K562 (cell line): Measurements from ENCODE around the gene CEBPA. TPM values are rescaled to one million over a fixed set of nuclear protein-coding genes. Genes with fewer than 3 reads are reported as not detected.

Experiments
- ATAC-seq: fragments of 200-7000 bp; cut with Tn5 transposase; 3 replicates; pipeline ENCODE4 v1.9.1; 2020; ENCODE audit warnings: moderate library complexity
- BruUV-seq: library from RNA; stranded (reverse); fragments of 400-500 nt; replicated peaks from 2 replicates; lab custom pipeline; 2021; lab: Mats Ljungman, UMichigan
- CTCF ChIA-PET: fragments of 300-600 bp; formaldehyde crosslinking; extraction: SDS; loops from one replicate; lab custom pipeline; 2021; ENCODE audit warnings: low intra/inter-chr PET ratio; lab: Yijun Ruan, JAX
- POLR2A ChIA-PET: fragments of 300-600, 350-650 bp; sonication (Branson Sonifier 250); formaldehyde crosslinking; extraction: SDS; loops from one replicate; lab custom pipeline; 2021; ENCODE audit warnings: antibody characterized with exemption, inconsistent platforms; lab: Yijun Ruan, JAX
- DNase-seq, 4 experiments: peaks; one replicate each; pipeline versions ENCODE4 v3.0.0 to v3.0.0-alpha.2; 2011 to 2018; ENCODE audit warnings: low spot score in 3 of 4, mixed read lengths in 3 of 4; ENCODE audit errors: extremely low read depth in 1 of 4
- FAIRE-seq: peaks from 2 replicates; lab custom pipeline; 2011; peaks lifted over from hg19 to GRCh38; lab: Jason Lieb, UNC
- H2AFZ ChIP-seq: 2 replicates; pipeline ENCODE4 v1.6.0; 2011; ENCODE audit warnings: low read depth, low read length, control low read depth, inconsistent platforms
- H3K27ac ChIP-seq: fragments of 200-600 bp; 3 replicates; pipeline ENCODE4 v1.8.0; 2011; ENCODE audit warnings: low read depth, mild to moderate bottlenecking, control low read depth, inconsistent platforms, low read length, moderate library complexity, mixed read lengths; ENCODE audit errors: extremely low read depth
- H3K27me3 ChIP-seq, 2 experiments: fragments of 300-600 bp in 1 of 2; 2 replicates in 1 of 2; 3 replicates in 1 of 2; pipeline versions ENCODE4 v1.6.0 to v1.8.0; 2011; ENCODE audit warnings: inconsistent platforms in 2 of 2, low read length in 2 of 2, mild to moderate bottlenecking in 1 of 2, mixed read lengths in 1 of 2, moderate library complexity in 1 of 2; ENCODE audit not compliant: control insufficient read depth in 2 of 2, insufficient read depth in 2 of 2
- H3K36me3 ChIP-seq: fragments of 300-600 bp; 3 replicates; pipeline ENCODE4 v1.8.0; 2011; ENCODE audit warnings: mild to moderate bottlenecking, low read length, inconsistent platforms; ENCODE audit not compliant: control insufficient read depth, insufficient read depth
- H3K4me1 ChIP-seq, 2 experiments: fragments of 200-600 bp in 1 of 2; replicated peaks in 1 of 2; 2 replicates in 1 of 2; 3 replicates in 1 of 2; pipeline versions ENCODE4 v1.5.1 to v1.8.0; 2011; ENCODE audit warnings: inconsistent platforms in 2 of 2, low read length in 2 of 2, mild to moderate bottlenecking in 1 of 2, mixed read lengths in 1 of 2, moderate library complexity in 1 of 2; ENCODE audit not compliant: control insufficient read depth in 2 of 2, insufficient read depth in 2 of 2
- H3K4me2 ChIP-seq: 2 replicates; pipeline ENCODE4 v1.6.1; 2011; ENCODE audit warnings: low read length, control low read depth, inconsistent platforms, mixed read lengths; ENCODE audit not compliant: insufficient read depth
- H3K4me3 ChIP-seq: fragments of 200-600 bp; sonication (generic), shearing (Covaris generic); 2 replicates; pipeline ENCODE4 v1.5.1; 2016; ENCODE audit warnings: control low read depth, inconsistent platforms
- H3K79me2 ChIP-seq: fragments of 200-600 bp; 3 replicates; pipeline ENCODE4 v1.8.0; 2011; ENCODE audit warnings: low read length, inconsistent platforms; ENCODE audit not compliant: control insufficient read depth, insufficient read depth
- H3K9ac ChIP-seq, 2 experiments: 2 replicates each; pipeline versions ENCODE4 v1.6.0 to v1.6.1; 2011; ENCODE audit warnings: low read depth in 2 of 2, low read length in 2 of 2, control low read depth in 1 of 2, inconsistent platforms in 1 of 2, mild to moderate bottlenecking in 1 of 2, mixed read lengths in 1 of 2; ENCODE audit not compliant: insufficient read depth in 1 of 2
- H3K9me1 ChIP-seq: one replicate; pipeline ENCODE4 v1.6.0; 2011; ENCODE audit warnings: inconsistent platforms, mild to moderate bottlenecking, low read length, moderate library complexity; ENCODE audit not compliant: control insufficient read depth, insufficient read depth
- H3K9me3 ChIP-seq: replicated peaks from 2 replicates; pipeline ENCODE4 v1.5.1; 2011; ENCODE audit warnings: low read depth, low read length, inconsistent platforms; ENCODE audit not compliant: control insufficient read depth, insufficient read depth
- H4K20me1 ChIP-seq: replicated peaks from 2 replicates; pipeline ENCODE4 v1.6.1; 2011; ENCODE audit warnings: low read length, inconsistent platforms, mixed read lengths; ENCODE audit not compliant: control insufficient read depth, insufficient read depth
- BHLHE40 ChIP-seq: IDR thresholded peaks from 2 replicates; pipeline ENCODE4 v1.6.1; 2011; ENCODE audit warnings: low read length, improper control_type of control experiment
- CBX5 ChIP-seq: IDR thresholded peaks from 2 replicates; pipeline ENCODE4 v1.6.1; 2014; ENCODE audit warnings: low read depth, borderline replicate concordance
- CEBPG ChIP-seq, 3 experiments: fragments of 200-800 bp in 1 of 3; sonication (Bioruptor generic) in 1 of 3; sonication (generic) in 1 of 3; formaldehyde crosslinking in 1 of 3; IDR thresholded peaks in 2 of 3; conservative IDR thresholded peaks in 1 of 3; 2 replicates each; pipeline versions ENCODE4 v1.6.1 to v1.8.0; 2016 to 2022; ENCODE audit warnings: missing compliant biosample characterization in 2 of 3, missing genetic modification characterization in 2 of 3, mild to moderate bottlenecking in 1 of 3, missing genetic modification reagents in 1 of 3
- FOXM1 ChIP-seq, 2 experiments: fragments of 450-650 bp in 1 of 2; sonication (generic) in 1 of 2; formaldehyde crosslinking in 1 of 2; IDR thresholded peaks; 2 replicates each; pipeline versions ENCODE4 v1.6.1 to v1.9.0; 2017 to 2022; ENCODE audit warnings: low read depth in 2 of 2, mild to moderate bottlenecking in 2 of 2, missing genetic modification reagents in 1 of 2, moderate library complexity in 1 of 2
- RFX5 ChIP-seq: IDR thresholded peaks from 2 replicates; pipeline ENCODE4 v1.6.1; 2011; ENCODE audit warnings: low read depth, mild to moderate bottlenecking, improper control_type of control experiment, low read length
- SAP30 ChIP-seq: fragments of 200-600 bp; sonication (generic); IDR thresholded peaks from 2 replicates; pipeline ENCODE4 v1.6.1; 2012; ENCODE audit warnings: borderline replicate concordance, low read depth, mild to moderate bottlenecking, moderate library complexity, low read length, control low read depth, inconsistent platforms; ENCODE audit not compliant: insufficient read depth, poor library complexity, severe bottlenecking
- TBP ChIP-seq: optimal IDR thresholded peaks from 2 replicates; pipeline ENCODE3; 2011; ENCODE audit warnings: low read depth, low read length, improper control_type of control experiment
- WGBS: fragments of 100-300 bp; shearing (Covaris generic); methylation state at CpG from one replicate; pipeline ENCODE4 v1.1.6; 2016; ENCODE audit warnings: low coverage, mixed read lengths; ENCODE audit not compliant: insufficient coverage; ENCODE audit errors: missing lambda C conversion rate; 5-methylcytosine and 5-hydroxymethylcytosine counted together
- in situ Hi-C: fragments of 300-500 bp; cut with MboI; formaldehyde crosslinking; loops from 4 replicates; pipeline ENCODE4 v1.15.0; 2018; ENCODE audit warnings: inconsistent platforms, mixed read lengths
- intact Hi-C: fragments of 100-400 bp; cut with micrococcal nuclease; formaldehyde crosslinking; loops from 2 replicates; pipeline ENCODE4 v1.14.2; 2022
- polyA plus RNA-seq, 8 experiments: library from polyadenylated mRNA; depleted of rRNA in 4 of 8; stranded (reverse) in 5 of 8; unstranded in 3 of 8; fragments of >200 nt; fragmentation: Nextera tagmentation in 2 of 8; fragmentation: Illumina TruSeq in 1 of 8; extraction: Ambion mirVana in 2 of 8; extraction: Trizol in 1 of 8; gene quantifications; 2 replicates each; pipeline versions ENCODE4 v1.2.1 to v1.2.3, GENCODE V29; 2011 to 2014; ENCODE audit warnings: inconsistent platforms in 1 of 8, missing spikeins in 1 of 8
- total RNA-seq, 7 experiments: library from RNA; depleted of rRNA in 6 of 7; stranded (reverse); fragments of >200 nt in 6 of 7; fragmentation: Illumina TruSeq in 2 of 7; extraction: Trizol in 2 of 7; gene quantifications; 2 replicates each; pipeline versions ENCODE4 v1.2.1 to v1.2.3, GENCODE V29; 2011 to 2021; ENCODE audit warnings: low replicate concordance in 1 of 7

The CEBPA gene
- total and polyA plus RNA-seq, 9 of the 15 experiments (the other 6 are each of a cell fraction or from before 2014, with no cell fraction given) = 0.03 to 0.59 (median 0.15) TPM; not detected in 2

GRCh38 chr19:33290082-33290815 is 12.1 kb downstream of the CEBPA start:
- ATAC-seq (no peak), DNase-seq (no peak), FAIRE-seq (no peak)
- Histone ChIP-seq H3K9me3 (no peaks in the 10 kb centered on the region), H3K27ac (no peak overlapping the region), H3K9me1 (no peaks in the 10 kb centered on the region), H3K4me2 (no peak overlapping the region), H3K4me3 (no peak overlapping the region), H3K27me3 (peaks cover 10 to 49% of the 10 kb centered on the region in 2 experiments; a peak in 4 of 5 replicates), H3K36me3 (no peaks in the 10 kb centered on the region), H3K79me2 (no peaks in the 10 kb centered on the region), H3K4me1 (peaks cover 12 to 16% of the 10 kb centered on the region in 2 experiments; a peak in 3 of 5 replicates)
- 2% methylated on average over 11 of the region's 11 CpGs for WGBS
- CTCF ChIA-PET = no interaction called here
- in situ Hi-C loops = no loop called here
- TF ChIP-seq CEBPG (CRISPR knock-in tag; IDR thresholded peaks at IDR 0.05) (no peak), CEBPG (tag; conservative IDR thresholded peaks at IDR 0.05 in 1 of 2, IDR thresholded peaks at IDR 0.05 in 1 of 2) (0 out of 4 replicates have a peak, but pooled peaks of 1 of the 2 experiments have one; percentile 16), FOXM1 (IDR thresholded peaks at IDR 0.05; ENCODE audit: low read depth) (no peak), FOXM1 (CRISPR knock-in tag; IDR thresholded peaks at IDR 0.05; ENCODE audit: low read depth) (no peak), TBP (no peak), BHLHE40 (no peak), SAP30 (no peak), RFX5 (no peak), CBX5 (no peak)
- TF ChIP-seq, all 486 proteins: peak for 1
- Histone ChIP-seq H3K9ac (no peak overlapping the region), H4K20me1 (no peaks in the 10 kb centered on the region), H2AFZ (no peak overlapping the region)
- intact Hi-C loops = no loop called here
- POLR2A ChIA-PET = interaction anchor here (0.7 to 1.3 kb wide), 2 partner anchors 15 to 91 kb away, joined by 3 to 4 read pairs; no protein-coding TSS in a partner anchor
- no TSS peak for BruUV-seq
